Iris pigment epithelial cell (primary cell): ENCODE results near the gene RBP5.
"Not testable (repeated sequence)": the region's sequence is repeated elsewhere in the genome, so short reads cannot be mapped to it uniquely, and the experiment has no call there.

ENCODE experiments used
- DNase-seq: peaks from one replicate; pipeline ENCODE4 v3.0.0-alpha.2; 2011; ENCODE audit warnings: low read depth

RBP5 gene

GRCh38 chr12:7122811-7123769, 5.6 kb downstream of the RBP5 start:
- DNase-seq, result no peak

- DNase-seq, result no peak
Observed at GRCh38 chr12:7121324-7121723, 7.4 kb downstream of the RBP5 start.

GRCh38 chr12:7120166-7120565, 8.5 kb downstream of the RBP5 start:
- no peak for DNase-seq

- DNase-seq, result no peak
Observed at GRCh38 chr12:7118881-7119280, 9.8 kb downstream of the RBP5 start.

- DNase-seq, result no peak
Observed at GRCh38 chr12:7117670-7118069, 11.0 kb downstream of the RBP5 start.

GRCh38 chr12:7116916-7117315, 11.8 kb downstream of the RBP5 start:
- DNase-seq, result no peak

GRCh38 chr12:7116196-7116595, 12.5 kb downstream of the RBP5 start:
- DNase-seq, result no peak

- no peak for DNase-seq
Observed at GRCh38 chr12:7114851-7115250, 13.8 kb downstream of the RBP5 start.

GRCh38 chr12:7114008-7114407, 14.7 kb downstream of the RBP5 start:
- no peak for DNase-seq

GRCh38 chr12:7113389-7113871, 15.3 kb downstream of the RBP5 start:
- peak; percentile 31 for DNase-seq

GRCh38 chr12:7112041-7112440, 16.6 kb downstream of the RBP5 start:
- DNase-seq, result no peak

GRCh38 chr12:7110661-7111060, 18.0 kb downstream of the RBP5 start:
- no peak for DNase-seq

GRCh38 chr12:7109572-7109920, 19.1 kb downstream of the RBP5 start:
- DNase-seq, result no peak

- DNase-seq, result peak; percentile 82
Observed at GRCh38 chr12:7108796-7109571, 19.7 kb downstream of the RBP5 start, which contains the start of gene C1RL. TSS of gene C1RL (minus strand) at chr12:7109214. CDS start at chr12:7109180, 34 bp downstream.

GRCh38 chr12:7108003-7108795, 20.5 kb downstream of the RBP5 start:
- DNase-seq, result peak; percentile 86

GRCh38 chr12:7107636-7108002, 21.1 kb downstream of the RBP5 start:
- peak; percentile 26 for DNase-seq

GRCh38 chr12:7107181-7107580, 21.5 kb downstream of the RBP5 start:
- DNase-seq, result not testable (repeated sequence)

GRCh38 chr12:7106082-7106481, 22.6 kb downstream of the RBP5 start:
- no peak for DNase-seq

- DNase-seq, result no peak
Observed at GRCh38 chr12:7103837-7104584, 24.7 kb downstream of the RBP5 start.

GRCh38 chr12:7102582-7102981, 26.1 kb downstream of the RBP5 start:
- DNase-seq, result no peak

GRCh38 chr12:7101694-7102131, 27.0 kb downstream of the RBP5 start:
- no peak for DNase-seq
